GM21825 (cell line): ENCODE results near the gene PTK6.
"Not testable (repeated sequence)": the region's sequence is repeated elsewhere in the genome, so short reads cannot be mapped to it uniquely, and the experiment has no call there.

Experiments used
- ATAC-seq: cut with Tn5 transposase; IDR thresholded peaks from one replicate; pipeline ENCODE4 v1.9.1; 2021; ENCODE audit warnings: mild to moderate bottlenecking, moderate library complexity; ENCODE audit not compliant: unreplicated experiment

PTK6 gene

GRCh38 chr20:63517376-63518309 lies 19.5 kb downstream of the PTK6 start:
- ATAC-seq = no peak

DNA sequence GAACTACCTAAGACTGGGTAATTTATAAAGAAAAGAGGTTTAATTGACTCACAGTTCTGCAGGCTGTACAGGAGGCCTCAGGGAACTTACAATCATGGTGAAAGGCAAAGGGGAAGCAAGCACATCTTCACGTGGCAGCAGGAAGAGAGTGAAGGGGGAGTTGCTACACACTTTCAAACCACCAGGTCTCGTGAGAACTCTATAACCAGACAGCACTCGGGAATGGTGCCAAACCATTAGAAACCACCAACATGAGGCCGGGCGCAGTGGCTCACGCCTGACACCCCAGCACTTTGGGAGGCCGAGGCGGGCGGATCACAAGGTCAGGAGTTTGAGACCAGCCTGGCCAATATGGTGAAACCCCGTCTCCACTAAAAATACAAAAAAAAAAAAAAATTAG lies 22.7 kb downstream of the PTK6 start:
- ATAC-seq = not testable (repeated sequence)

DNA sequence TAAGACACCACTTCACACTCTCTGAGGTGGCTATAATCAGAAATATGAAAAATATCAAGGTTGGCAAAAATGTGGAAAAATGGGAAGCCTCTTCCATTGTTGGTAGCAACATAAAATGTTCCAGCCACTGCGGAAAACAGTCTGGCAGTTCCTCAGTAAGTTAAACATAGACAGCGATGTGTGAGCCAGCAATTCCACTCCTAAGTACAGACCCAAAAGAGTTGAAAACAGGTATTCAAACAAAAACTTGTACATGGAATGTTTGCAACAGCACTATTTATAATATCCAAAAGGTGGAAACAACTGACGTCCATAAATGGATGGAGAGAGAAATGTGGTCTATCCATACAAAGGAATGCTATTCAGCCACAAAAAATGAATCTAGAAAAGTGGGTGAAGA lies 24.0 kb downstream of the PTK6 start:
- ATAC-seq = no peak

DNA sequence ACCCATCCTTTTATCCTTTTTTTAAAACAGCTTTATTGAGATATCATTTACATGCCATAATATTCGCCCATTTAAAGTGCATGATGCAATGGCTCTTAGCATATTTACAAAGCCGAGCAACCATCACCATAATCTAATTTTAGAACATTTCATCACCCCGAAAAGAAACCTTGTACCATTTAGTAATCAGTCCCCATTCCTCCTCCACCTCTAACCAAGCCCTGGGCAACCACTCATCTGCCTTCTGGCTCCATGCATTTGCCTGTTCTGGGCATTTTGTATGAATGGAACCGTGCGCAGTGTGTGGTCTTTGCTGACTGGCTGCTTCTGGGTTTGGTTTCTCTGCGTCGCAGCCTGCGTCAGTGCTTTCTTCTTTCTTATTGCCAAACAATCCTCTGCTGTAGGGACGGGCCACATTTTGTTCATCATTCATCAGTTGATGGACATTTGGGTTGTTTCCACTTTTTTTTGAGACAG lies 28.1 kb downstream of the PTK6 start:
- no peak for ATAC-seq

GRCh38 chr20:63508072-63508768 lies 29.0 kb downstream of the PTK6 start:
- no peak for ATAC-seq

DNA sequence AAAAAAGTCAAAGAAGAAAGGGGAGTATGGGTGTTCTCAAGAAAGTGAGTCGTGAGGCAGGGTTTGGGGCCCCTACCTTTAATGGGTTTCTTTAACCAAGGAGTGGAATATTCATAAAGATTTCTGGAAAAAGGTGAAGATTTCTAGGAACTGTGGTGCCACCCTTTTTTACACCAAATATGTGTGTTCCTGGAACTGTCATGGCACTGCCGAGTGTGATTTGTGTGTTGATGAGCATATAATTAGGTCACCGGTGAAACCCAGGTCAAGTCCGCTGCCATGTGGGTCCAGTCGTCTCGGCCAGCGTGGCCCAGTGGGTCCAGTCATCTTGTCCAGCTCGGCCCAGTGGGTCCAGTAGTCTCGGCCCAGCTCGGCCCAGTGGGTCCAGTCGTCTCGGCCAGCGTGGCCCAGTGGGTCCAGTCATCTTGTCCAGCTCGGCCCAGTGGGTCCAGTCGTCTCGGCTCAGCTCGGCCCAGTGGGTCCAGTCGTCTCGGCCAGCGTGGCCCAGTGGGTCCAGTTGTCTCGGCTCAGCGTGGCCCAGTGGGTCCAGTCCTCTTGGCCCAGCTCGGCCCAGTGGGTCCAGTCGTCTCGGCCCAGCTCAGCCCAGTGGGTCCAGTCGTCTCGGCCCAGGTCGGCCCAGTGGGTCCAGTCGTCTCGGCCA lies 30.0 kb downstream of the PTK6 start:
- ATAC-seq = no peak

- no peak for ATAC-seq
These were observed 31.5 kb downstream of the PTK6 start for GRCh38 chr20:63505723-63506122.

DNA sequence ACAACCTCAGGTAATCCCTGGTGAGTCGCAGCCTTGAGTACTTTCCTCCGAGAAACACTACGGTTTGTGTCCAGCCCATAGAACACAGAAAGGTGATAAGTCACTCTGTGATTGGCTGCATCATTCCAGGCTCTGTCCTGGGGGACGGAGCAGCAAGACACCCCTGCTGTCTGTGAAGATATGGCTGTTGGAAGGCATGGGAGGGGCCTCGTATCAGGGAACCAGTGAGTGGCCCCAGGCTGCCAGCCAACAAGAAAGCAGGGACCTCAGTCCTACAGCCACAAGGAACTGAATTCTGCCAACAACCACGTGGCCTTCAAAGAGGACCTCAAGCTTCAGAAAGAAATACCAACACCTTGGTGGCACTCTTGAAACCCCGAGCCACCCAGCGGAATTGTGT lies 31.9 kb downstream of the PTK6 start:
- ATAC-seq = no peak

DNA sequence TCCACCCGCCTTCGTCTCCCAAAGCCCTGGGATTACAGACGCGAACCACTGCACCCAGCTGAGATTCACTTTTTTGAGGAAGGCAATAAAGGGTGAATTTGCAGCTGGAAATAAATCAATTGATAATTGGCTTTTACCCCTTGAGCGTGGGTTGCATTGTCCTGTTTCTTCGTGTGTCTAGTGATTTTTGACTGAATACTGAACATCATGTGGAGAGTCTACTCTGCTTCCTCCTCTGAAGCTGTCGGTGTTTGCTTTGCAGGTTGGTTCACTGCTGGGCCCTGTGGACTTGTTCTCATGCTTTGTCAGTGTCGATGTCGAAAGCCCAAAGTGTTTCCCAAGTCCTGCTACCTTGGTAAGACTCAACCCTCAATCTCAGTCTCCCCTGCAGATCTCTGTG lies 32.5 kb downstream of the PTK6 start:
- ATAC-seq = no peak

- no peak for ATAC-seq
These were observed 33.7 kb downstream of the PTK6 start for GRCh38 chr20:63503524-63503923.

DNA sequence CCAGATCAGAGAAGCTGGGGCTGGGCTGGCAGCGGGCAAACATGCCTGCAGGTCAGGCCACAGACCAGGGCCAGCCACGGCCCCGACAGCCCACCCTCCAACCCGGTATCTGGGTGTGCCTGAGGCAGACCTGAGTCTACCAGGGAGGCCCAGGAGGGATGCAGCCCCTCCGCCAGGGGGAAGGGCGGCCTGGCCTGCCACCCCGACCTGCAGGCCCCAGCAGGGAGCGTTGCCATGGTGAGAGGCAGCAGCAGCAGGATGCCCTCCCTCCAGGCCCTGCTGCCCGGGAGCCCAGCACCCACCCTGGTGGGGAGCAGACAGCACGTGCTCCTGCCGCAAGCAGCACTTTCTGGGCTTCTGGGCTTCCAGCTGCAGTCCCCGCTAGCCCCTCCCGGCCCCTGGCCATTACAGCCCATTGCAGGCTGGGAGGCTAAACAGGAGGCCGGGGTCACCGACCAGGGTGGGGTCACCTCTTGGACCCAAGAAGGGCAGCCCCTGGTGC lies 34.5 kb downstream of the PTK6 start:
- ATAC-seq = no peak

DNA sequence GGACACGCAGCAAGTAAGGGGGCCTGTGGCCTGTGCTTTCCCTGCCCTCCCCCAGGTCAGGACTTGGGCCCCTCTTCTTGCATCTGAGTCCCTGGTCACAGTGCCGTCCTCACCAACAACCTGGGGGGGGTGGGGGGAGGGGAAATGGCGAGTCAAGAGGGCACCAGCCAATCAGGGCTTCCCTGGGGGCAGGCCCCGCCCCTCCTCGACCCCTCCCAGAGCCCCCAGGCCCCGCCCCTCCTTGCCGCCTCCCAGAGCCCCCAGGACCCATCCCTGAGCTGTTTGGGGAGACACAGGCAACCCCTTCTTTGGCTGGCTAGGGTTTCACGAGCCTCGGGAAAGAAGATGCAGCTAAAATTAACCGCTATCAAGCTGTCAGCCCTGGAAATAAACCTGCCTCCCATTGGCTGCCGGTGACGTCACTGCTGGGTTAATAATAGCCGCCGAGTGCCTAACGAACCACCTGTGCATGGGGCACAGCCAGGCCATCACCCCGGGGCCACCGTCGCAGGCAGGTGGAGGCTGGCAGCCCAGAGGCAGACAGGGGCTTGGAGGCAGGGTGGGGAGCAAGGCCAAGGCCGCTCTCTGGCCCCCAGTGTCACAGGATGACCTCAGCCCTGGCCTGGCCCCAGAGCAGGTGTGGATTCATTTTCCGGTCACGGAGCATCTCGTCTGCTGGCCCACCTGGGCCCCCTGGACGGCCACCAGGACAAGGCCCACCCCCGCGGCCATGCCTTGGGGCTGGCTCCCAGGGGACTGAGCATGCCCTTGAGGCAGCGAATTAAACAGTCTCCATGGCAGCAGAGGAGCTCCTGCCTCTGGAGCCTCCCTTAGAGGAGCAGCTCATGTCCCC lies 35.1 kb downstream of the PTK6 start:
- no peak for ATAC-seq

DNA sequence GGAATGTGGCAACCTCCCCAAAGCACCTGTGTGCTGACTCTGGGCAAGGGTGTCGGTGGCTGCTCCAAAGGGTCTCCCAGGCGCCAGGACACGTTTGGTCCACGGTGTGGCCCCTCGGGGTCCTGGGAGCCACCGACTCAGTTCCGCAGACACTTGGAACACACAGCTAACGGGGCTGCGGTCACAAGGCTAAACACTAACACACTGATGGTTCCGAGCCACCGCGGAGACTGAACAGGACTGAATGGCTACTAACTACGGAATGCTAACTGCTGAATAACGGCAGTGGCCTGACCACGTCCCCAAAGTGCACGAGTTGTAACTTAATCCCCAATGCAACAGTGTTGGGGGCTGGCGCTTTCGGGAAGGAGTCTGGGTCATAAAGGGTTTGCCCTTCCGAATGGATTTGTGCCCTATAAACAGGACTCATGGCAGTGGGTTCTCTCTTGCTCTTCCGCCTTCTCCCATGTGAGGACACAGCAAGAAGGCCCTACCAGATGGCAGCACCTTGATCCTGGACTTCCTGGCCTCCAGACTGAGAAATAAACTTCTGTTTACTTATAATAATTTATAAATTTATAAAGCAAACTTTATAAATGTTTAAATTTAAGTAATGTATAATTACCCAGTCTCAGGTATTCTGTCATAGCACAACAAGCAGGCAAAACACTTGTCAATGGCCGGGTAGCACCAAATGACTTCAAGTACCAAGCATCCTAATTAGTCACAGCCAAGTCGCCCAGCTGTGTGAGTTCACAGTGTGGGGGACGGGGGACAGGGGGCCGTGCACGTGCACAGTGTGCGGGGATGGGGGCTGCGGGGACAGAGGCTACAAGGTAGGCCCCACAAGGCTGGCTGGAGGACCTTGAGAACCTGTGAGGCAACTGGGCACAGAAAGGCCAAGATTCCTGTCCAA lies 36.0 kb downstream of the PTK6 start:
- ATAC-seq = no peak

GRCh38 chr20:63500151-63500901 lies 36.9 kb downstream of the PTK6 start:
- ATAC-seq = no peak

DNA sequence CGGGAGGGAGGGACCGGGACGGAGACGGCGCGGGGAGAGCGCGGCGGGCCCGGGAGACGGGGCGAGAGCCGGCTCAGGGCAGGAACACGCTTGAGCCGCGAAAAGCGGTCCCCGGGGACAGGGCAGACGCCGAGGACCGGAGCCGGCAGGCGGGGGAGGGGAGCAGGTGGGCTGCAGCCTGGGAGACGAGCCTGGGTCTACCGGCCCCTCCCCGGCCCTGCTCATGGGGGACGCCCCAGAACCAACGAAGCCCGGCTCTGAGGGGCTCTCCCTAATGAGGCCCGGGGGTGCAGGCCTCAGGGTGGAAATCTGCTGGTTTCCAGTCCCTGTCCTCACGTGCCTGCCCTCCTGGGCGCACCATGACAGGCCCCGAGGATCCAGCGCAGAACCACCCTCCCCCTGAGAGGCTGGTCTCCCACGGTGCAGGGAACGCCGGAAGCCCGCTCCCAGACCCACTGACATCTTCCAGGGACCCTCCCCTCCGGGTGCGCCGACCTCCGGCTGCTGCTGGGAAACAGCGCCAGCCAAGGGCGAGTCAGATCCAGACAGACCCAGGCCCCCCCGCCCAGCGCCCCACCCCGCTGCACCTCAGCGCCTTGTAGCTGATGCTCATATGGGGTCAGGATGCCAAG lies 37.7 kb downstream of the PTK6 start:
- ATAC-seq = no peak

- no peak for ATAC-seq
These were observed 38.2 kb downstream of the PTK6 start, which contains the start of gene EEF1A2 for GRCh38 chr20:63498960-63499337. TSS of gene EEF1A2 (minus strand) at chr20:63499083. CDS start at chr20:63497763, 1,320 bp downstream.

GRCh38 chr20:63497946-63498935 lies 38.9 kb downstream of the PTK6 start:
- no peak for ATAC-seq
